Type B pancreatic cell (in vitro differentiated cells): ENCODE data around the gene WFDC2. TPM values are rescaled to one million over a fixed set of nuclear protein-coding genes. Genes with fewer than 3 reads are reported as not detected.

Experiments used
- DNase-seq: peaks from one replicate; pipeline ENCODE4 v3.0.0; 2021; ENCODE audit warnings: mixed read lengths; ENCODE audit not compliant: unreplicated experiment; ENCODE audit errors: extremely low spot score
- H3K27ac Mint-ChIP-seq: 2 replicates; pipeline ENCODE4 v1.8.0; 2021; ENCODE audit warnings: mild to moderate bottlenecking, mixed read lengths
- H3K27me3 Mint-ChIP-seq: 2 replicates; pipeline ENCODE4 v1.8.0; 2021; ENCODE audit warnings: mixed read lengths
- H3K36me3 Mint-ChIP-seq: 2 replicates; pipeline ENCODE4 v1.8.0; 2021; ENCODE audit warnings: mixed read lengths
- H3K4me1 Mint-ChIP-seq: one replicate; pipeline ENCODE4 v1.8.0; 2021; ENCODE audit warnings: mixed read lengths; ENCODE audit not compliant: unreplicated experiment
- H3K4me3 Mint-ChIP-seq: 2 replicates; pipeline ENCODE4 v1.8.0; 2021; ENCODE audit warnings: mild to moderate bottlenecking, mixed read lengths
- H3K9me3 Mint-ChIP-seq: 2 replicates; pipeline ENCODE4 v1.8.0; 2021; ENCODE audit warnings: mixed read lengths
- long read RNA-seq: library from polyadenylated mRNA; unstranded; transcript quantifications from one replicate; pipeline ENCODE4 v2.0.0, GENCODE V29; 2020
- total RNA-seq: library from RNA; stranded (reverse); gene quantifications from 2 replicates; pipeline ENCODE4 v1.2.1, GENCODE V29; 2021; ENCODE audit warnings: low replicate concordance
- TF ChIP-seq, protein P1 (sequence below): fragments of 200-600 bp; sonication (generic); conservative IDR thresholded peaks from 2 replicates; pipeline ENCODE4 v1.5.0; 2021; ENCODE audit warnings: antibody characterized with exemption, mild to moderate bottlenecking

The WFDC2 gene
- total RNA-seq, result 64.4 and 98.9 TPM in 2 replicates
- long read RNA-seq, transcript WFDC2-204 (4 exons, 614 nt), result major isoform, 6 of 8 reads
- long read RNA-seq, partial matches to known transcripts, result 1 of 8 reads
- long read RNA-seq, other reads (novel, unspliced or antisense), result 0 of 8 reads

- no peaks in the 10 kb centered on the region for H3K9me3 Mint-ChIP-seq
- H3K4me3 Mint-ChIP-seq, result peak within 1 kb of the TSS; percentile 87
- no peak for DNase-seq
- TF ChIP-seq, protein P1, sequence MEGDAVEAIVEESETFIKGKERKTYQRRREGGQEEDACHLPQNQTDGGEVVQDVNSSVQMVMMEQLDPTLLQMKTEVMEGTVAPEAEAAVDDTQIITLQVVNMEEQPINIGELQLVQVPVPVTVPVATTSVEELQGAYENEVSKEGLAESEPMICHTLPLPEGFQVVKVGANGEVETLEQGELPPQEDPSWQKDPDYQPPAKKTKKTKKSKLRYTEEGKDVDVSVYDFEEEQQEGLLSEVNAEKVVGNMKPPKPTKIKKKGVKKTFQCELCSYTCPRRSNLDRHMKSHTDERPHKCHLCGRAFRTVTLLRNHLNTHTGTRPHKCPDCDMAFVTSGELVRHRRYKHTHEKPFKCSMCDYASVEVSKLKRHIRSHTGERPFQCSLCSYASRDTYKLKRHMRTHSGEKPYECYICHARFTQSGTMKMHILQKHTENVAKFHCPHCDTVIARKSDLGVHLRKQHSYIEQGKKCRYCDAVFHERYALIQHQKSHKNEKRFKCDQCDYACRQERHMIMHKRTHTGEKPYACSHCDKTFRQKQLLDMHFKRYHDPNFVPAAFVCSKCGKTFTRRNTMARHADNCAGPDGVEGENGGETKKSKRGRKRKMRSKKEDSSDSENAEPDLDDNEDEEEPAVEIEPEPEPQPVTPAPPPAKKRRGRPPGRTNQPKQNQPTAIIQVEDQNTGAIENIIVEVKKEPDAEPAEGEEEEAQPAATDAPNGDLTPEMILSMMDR, result peak; percentile 31
- peaks cover 31% of the 10 kb centered on the region for H3K27me3 Mint-ChIP-seq
- peak within 1 kb of the TSS; percentile 19 for H3K27ac Mint-ChIP-seq
- peaks cover 11% of the 10 kb centered on the region for H3K36me3 Mint-ChIP-seq
- peaks cover 6% of the 10 kb centered on the region for H3K4me1 Mint-ChIP-seq
Measured at GRCh38 chr20:45469336-45470261, at the start of gene WFDC2. WFDC2 (plus strand) TSS chr20:45469753; CDS start chr20:45469782, 29 bp downstream.

- H3K4me1 Mint-ChIP-seq, result peaks cover 13% of the 10 kb centered on the region
- peaks cover 15% of the 10 kb centered on the region for H3K36me3 Mint-ChIP-seq
- no peaks in the 10 kb centered on the region for H3K27me3 Mint-ChIP-seq
- H3K27ac Mint-ChIP-seq, result no peak overlapping the region
- no peak for DNase-seq
- TF ChIP-seq, protein P1, result no peak
- peak overlapping the region; percentile 20 for H3K4me3 Mint-ChIP-seq
- H3K9me3 Mint-ChIP-seq, result no peaks in the 10 kb centered on the region
Measured at GRCh38 chr20:45420125-45420524, 49.4 kb upstream of the WFDC2 start.

GRCh38 chr20:45423700-45424099 lies 45.9 kb upstream of the WFDC2 start:
- no peak overlapping the region for H3K27ac Mint-ChIP-seq
- H3K4me1 Mint-ChIP-seq, result no peaks in the 10 kb centered on the region
- no peaks in the 10 kb centered on the region for H3K9me3 Mint-ChIP-seq
- H3K27me3 Mint-ChIP-seq, result no peaks in the 10 kb centered on the region
- H3K36me3 Mint-ChIP-seq, result peaks cover 19% of the 10 kb centered on the region
- DNase-seq, result no peak
- TF ChIP-seq, protein P1, result no peak
- H3K4me3 Mint-ChIP-seq, result no peak overlapping the region

- H3K27me3 Mint-ChIP-seq, result no peaks in the 10 kb centered on the region
Measured at GRCh38 chr20:45425561-45425960, 44.0 kb upstream of the WFDC2 start.

DNA sequence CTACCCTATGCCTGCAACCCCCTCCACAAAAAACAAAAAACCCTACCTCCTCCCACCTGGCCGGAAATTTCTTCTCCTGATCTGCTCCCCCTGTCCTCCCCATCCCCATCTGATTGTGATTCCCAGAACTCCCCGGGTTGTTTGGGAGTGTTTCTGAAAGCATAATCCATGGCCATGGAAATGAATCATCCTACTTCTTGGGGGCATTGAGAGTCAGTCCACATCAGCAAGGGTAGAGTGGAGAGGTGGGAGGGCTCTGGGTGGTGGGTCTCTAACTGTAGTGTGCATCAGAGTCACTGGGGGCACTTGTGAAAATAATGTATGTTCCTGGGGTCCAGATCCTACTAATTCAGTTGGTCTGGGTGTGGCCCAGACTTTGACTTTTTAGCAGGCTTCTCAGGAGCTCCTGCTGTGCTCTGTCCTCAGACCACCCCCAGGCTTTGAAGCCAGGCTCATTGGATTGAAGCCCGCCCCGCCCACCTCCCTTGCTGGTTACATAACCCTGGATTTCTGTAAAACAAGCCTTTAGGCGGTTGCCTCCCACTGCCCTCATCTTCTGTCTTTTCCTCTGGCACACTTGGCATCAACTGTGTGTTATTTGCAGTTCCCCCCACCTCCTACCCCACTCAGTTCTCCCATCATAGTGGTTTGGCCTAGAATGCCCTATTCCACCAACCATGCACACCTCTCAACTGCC lies 43.1 kb upstream of the WFDC2 start:
- no peaks in the 10 kb centered on the region for H3K27me3 Mint-ChIP-seq
- no peaks in the 10 kb centered on the region for H3K9me3 Mint-ChIP-seq
- H3K4me1 Mint-ChIP-seq, result no peaks in the 10 kb centered on the region
- no peak overlapping the region for H3K27ac Mint-ChIP-seq
- H3K4me3 Mint-ChIP-seq, result no peak overlapping the region
- TF ChIP-seq, protein P1, result no peak
- peaks cover 9% of the 10 kb centered on the region for H3K36me3 Mint-ChIP-seq
- no peak for DNase-seq

More at GRCh38 chr20:45425561-45425960, 44.0 kb upstream of the WFDC2 start:
- Mint-ChIP-seq H3K4me1 (no peaks in the 10 kb centered on the region), H3K9me3 (no peaks in the 10 kb centered on the region), H3K27ac (no peak overlapping the region), H3K4me3 (no peak overlapping the region), H3K36me3 (peaks cover 11% of the 10 kb centered on the region)
- no peak for DNase-seq
- TF ChIP-seq, protein P1, result no peak
